Islet precursor cell (in vitro differentiated cells): ENCODE measurements around the gene HSPA9.
"Not testable (repeated sequence)": the region's sequence is repeated elsewhere in the genome, so short reads cannot be mapped to it uniquely, and the experiment has no call there.

Experiments
- DNase-seq: peaks from one replicate; pipeline ENCODE4 v3.0.0-alpha.2; 2018

Gene HSPA9

GRCh38 chr5:138528744-138529469 is 46.3 kb downstream of the HSPA9 start:
- DNase-seq = no peak

GRCh38 chr5:138528208-138528607 is 47.0 kb downstream of the HSPA9 start:
- DNase-seq = no peak

- DNase-seq = no peak
These were observed 48.0 kb downstream of the HSPA9 start for GRCh38 chr5:138527170-138527569.

GRCh38 chr5:138523406-138523805 is 51.8 kb downstream of the HSPA9 start:
- no peak for DNase-seq

- no peak for DNase-seq
These were observed 54.2 kb downstream of the HSPA9 start for GRCh38 chr5:138520971-138521370.

GRCh38 chr5:138517437-138517836 is 57.8 kb downstream of the HSPA9 start:
- DNase-seq = no peak

GRCh38 chr5:138515556-138516245 is 59.5 kb downstream of the HSPA9 start:
- no peak for DNase-seq

- DNase-seq = no peak
These were observed 61.2 kb downstream of the HSPA9 start for GRCh38 chr5:138514021-138514420.

GRCh38 chr5:138508958-138509357 is 66.2 kb downstream of the HSPA9 start:
- DNase-seq = no peak

- DNase-seq = not testable (repeated sequence)
These were observed 67.7 kb downstream of the HSPA9 start for GRCh38 chr5:138507485-138507884.

- no peak for DNase-seq
These were observed 68.6 kb downstream of the HSPA9 start for GRCh38 chr5:138506370-138507306.

- DNase-seq = no peak
These were observed 70.4 kb downstream of the HSPA9 start for GRCh38 chr5:138504799-138505198.
